OCI-LY7 (cell line): ENCODE measurements around the gene DACT3. TPM values are rescaled to one million over a fixed set of nuclear protein-coding genes. Genes with fewer than 3 reads are reported as not detected.

Experiments
- BruUV-seq: library from RNA; stranded (reverse); fragments of 400-500 nt; replicated peaks from 2 replicates; lab custom pipeline; 2021; lab: Mats Ljungman, UMichigan
- CTCF ChIA-PET: fragments of 300-600 bp; sonication (Branson Sonifier 250); formaldehyde crosslinking; loops from one replicate; lab custom pipeline; 2022; ENCODE audit warnings: antibody characterized with exemption; ENCODE audit not compliant: unreplicated experiment; lab: Charles Lee
- POLR2A ChIA-PET: fragments of 300-600 bp; sonication (Branson Sonifier 250); formaldehyde crosslinking; loops from one replicate; lab custom pipeline; 2022; ENCODE audit warnings: antibody characterized with exemption; lab: Charles Lee
- DNase-seq: peaks from one replicate; pipeline ENCODE4 v3.0.0-alpha.2; 2015; ENCODE audit warnings: low spot score
- H2AFZ ChIP-seq: fragments of 200-600 bp; sonication (generic), shearing (Covaris generic); 2 replicates; pipeline ENCODE4 v1.6.1; 2014; ENCODE audit warnings: mild to moderate bottlenecking, antibody characterized with exemption, low read length, moderate library complexity
- H3K27ac ChIP-seq: fragments of 200-600 bp; sonication (generic); 2 replicates; pipeline ENCODE4 v1.5.1; 2014; ENCODE audit warnings: mixed run types, low read depth, mild to moderate bottlenecking, moderate library complexity, low read length, inconsistent platforms; ENCODE audit not compliant: poor library complexity, severe bottlenecking
- H3K36me3 ChIP-seq: fragments of 200-600 bp; sonication (generic); 2 replicates; pipeline ENCODE4 v1.6.1; 2014; ENCODE audit warnings: mild to moderate bottlenecking, antibody characterized with exemption, low read length, moderate library complexity, mixed read lengths; ENCODE audit not compliant: insufficient read depth
- H3K4me1 ChIP-seq: fragments of 200-600 bp; sonication (generic); 2 replicates; pipeline ENCODE4 v1.5.1; 2014; ENCODE audit warnings: mild to moderate bottlenecking, low read length; ENCODE audit not compliant: insufficient read depth, poor library complexity, severe bottlenecking
- H3K4me2 ChIP-seq: fragments of 200-600 bp; sonication (generic); 2 replicates; pipeline ENCODE4 v1.6.1; 2014; ENCODE audit warnings: mild to moderate bottlenecking, low read length
- H3K4me3 ChIP-seq: fragments of 200-600 bp; sonication (generic); 2 replicates; pipeline ENCODE4 v1.5.1; 2014; ENCODE audit warnings: mild to moderate bottlenecking, low read depth, low read length; ENCODE audit not compliant: poor library complexity, severe bottlenecking
- H3K79me2 ChIP-seq: fragments of 200-600 bp; sonication (generic); 2 replicates; pipeline ENCODE4 v1.6.1; 2016; ENCODE audit warnings: low read depth, mild to moderate bottlenecking, low read length, moderate library complexity, mixed read lengths; ENCODE audit not compliant: insufficient read depth
- H3K9me2 ChIP-seq: fragments of 200-600 bp; sonication (generic); 2 replicates; pipeline ENCODE4 v1.6.1; 2016; ENCODE audit warnings: mild to moderate bottlenecking, low read length, mixed read lengths; ENCODE audit not compliant: insufficient read depth
- H3K9me3 ChIP-seq: fragments of 200-600 bp; sonication (generic); 2 replicates; pipeline ENCODE4 v1.6.1; 2014; ENCODE audit warnings: mild to moderate bottlenecking, mixed run types, low read length, mixed read lengths
- H4K20me1 ChIP-seq: fragments of 200-600 bp; sonication (generic); 2 replicates; pipeline ENCODE4 v1.6.1; 2014; ENCODE audit warnings: mild to moderate bottlenecking, antibody characterized with exemption, low read length, moderate library complexity, mixed read lengths; ENCODE audit not compliant: insufficient read depth
- EZH2phosphoT487 ChIP-seq: fragments of 200-600 bp; sonication (generic); IDR thresholded peaks from 2 replicates; pipeline ENCODE4 v1.6.1; 2018; ENCODE audit warnings: low read depth, borderline replicate concordance, mild to moderate bottlenecking, mixed run types, antibody characterized with exemption, low read length, moderate library complexity, mixed read lengths
- intact Hi-C: fragments of 100-400 bp; cut with micrococcal nuclease; formaldehyde crosslinking; loops from one replicate; pipeline ENCODE4 v1.10.0; 2022; ENCODE audit not compliant: unreplicated experiment
- microRNA-seq: library from miRNA; unstranded; fragments of <30 nt; microRNA quantifications from one replicate; pipeline ENCODE4 v1.2.0, GENCODE V29; 2022; ENCODE audit warnings: borderline replicate concordance
- small RNA-seq: library from RNA; depleted of rRNA; stranded (forward); fragments of <200 nt; gene quantifications from one replicate; pipeline ENCODE3, GENCODE V24; 2014
- total RNA-seq, 2 experiments: library from RNA; depleted of rRNA in 1 of 2; stranded (reverse); fragments of >200 nt in 1 of 2; shearing (Covaris generic) in 1 of 2; gene quantifications; 2 replicates each; pipeline ENCODE4 v1.2.3, GENCODE V29; 2014 to 2022
- TF ChIP-seq, protein P1 (sequence below): fragments of 200-600 bp; sonication (generic); conservative IDR thresholded peaks from 2 replicates; pipeline ENCODE4 v1.5.1; 2014; ENCODE audit warnings: mild to moderate bottlenecking, antibody characterized with exemption, low read length, moderate library complexity, mixed read lengths

The DACT3 gene
- total RNA-seq, 2 experiments from 2014 or later = 0.44 TPM; not detected in 1

DNA sequence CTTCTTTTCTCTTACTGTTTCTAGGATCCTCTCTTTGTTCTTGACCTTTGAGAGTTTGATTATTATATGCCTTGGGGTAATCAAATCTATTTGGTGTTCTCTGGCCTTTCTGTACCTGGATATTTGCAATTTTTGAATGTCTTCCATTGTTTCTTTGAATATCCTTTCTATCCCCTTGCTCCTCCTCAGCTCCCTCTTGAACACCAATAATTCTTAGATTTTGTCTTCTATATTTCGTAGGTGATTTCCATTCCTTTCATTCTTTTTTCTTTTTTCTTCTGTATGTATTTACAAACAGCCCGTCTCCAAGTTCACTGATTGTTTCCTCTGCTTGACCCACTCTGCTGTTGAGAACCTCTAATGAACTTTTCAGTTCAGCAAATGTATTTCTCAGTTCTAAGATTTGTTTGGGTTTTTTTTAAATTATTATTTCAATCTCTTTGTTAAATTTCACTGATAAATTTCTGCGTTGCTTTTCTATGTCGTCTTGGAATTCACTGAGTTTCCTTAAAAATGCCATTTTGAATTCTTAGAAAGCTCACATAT is 62.5 kb downstream of the DACT3 start:
- no peak overlapping the region for H2AFZ ChIP-seq
- H3K4me1 ChIP-seq = peaks cover 18% of the 10 kb centered on the region
- H3K27ac ChIP-seq = no peak overlapping the region
- BruUV-seq = no TSS peak
- no peak for TF ChIP-seq EZH2phosphoT487
- TF ChIP-seq, protein P1, sequence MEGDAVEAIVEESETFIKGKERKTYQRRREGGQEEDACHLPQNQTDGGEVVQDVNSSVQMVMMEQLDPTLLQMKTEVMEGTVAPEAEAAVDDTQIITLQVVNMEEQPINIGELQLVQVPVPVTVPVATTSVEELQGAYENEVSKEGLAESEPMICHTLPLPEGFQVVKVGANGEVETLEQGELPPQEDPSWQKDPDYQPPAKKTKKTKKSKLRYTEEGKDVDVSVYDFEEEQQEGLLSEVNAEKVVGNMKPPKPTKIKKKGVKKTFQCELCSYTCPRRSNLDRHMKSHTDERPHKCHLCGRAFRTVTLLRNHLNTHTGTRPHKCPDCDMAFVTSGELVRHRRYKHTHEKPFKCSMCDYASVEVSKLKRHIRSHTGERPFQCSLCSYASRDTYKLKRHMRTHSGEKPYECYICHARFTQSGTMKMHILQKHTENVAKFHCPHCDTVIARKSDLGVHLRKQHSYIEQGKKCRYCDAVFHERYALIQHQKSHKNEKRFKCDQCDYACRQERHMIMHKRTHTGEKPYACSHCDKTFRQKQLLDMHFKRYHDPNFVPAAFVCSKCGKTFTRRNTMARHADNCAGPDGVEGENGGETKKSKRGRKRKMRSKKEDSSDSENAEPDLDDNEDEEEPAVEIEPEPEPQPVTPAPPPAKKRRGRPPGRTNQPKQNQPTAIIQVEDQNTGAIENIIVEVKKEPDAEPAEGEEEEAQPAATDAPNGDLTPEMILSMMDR = no peak
- ChIA-PET POLR2A (no interaction called here), CTCF (interaction anchor here (1.0 kb wide), 1 partner anchor 14 kb away, joined by 3 read pairs; no protein-coding TSS in a partner anchor)
- no peak overlapping the region for H3K4me2 ChIP-seq
- peaks cover 21% of the 10 kb centered on the region for H3K79me2 ChIP-seq
- H3K9me2 ChIP-seq = no peaks in the 10 kb centered on the region
- H4K20me1 ChIP-seq = peaks cover 5% of the 10 kb centered on the region; the same call in 1 of the 2 replicates
- H3K36me3 ChIP-seq = peaks cover 3% of the 10 kb centered on the region
- no peak for DNase-seq
- intact Hi-C loops = no loop called here
- peaks cover 24% of the 10 kb centered on the region for H3K9me3 ChIP-seq
- no peak overlapping the region for H3K4me3 ChIP-seq

Small RNA genes lying within 50 kb of the gene (microRNA-seq; reads per million reads assigned to microRNA genes)
- gene MIR320E = 4.5 reads per million

Small RNA genes lying within 50 kb of the gene (small RNA-seq; reads per million reads assigned to genes)
- gene MIR320E (not detected), gene RN7SL364P (not detected)

Other genes with a start within 250 kb of the DACT3 start
- gene CCDC8, start 247.6 kb downstream of the DACT3 start, total RNA-seq (2014; rRNA removed; shearing (Covaris generic)) = 0.09 TPM in 1 of 2 replicates, not detected in the other
- 0.10 TPM in 1 of 2 replicates, not detected in the other for gene CCDC8, start 247.6 kb downstream of the DACT3 start, total RNA-seq (2022)
- 1.0 and 1.5 TPM in 2 replicates for gene PNMA8C, start 232.2 kb downstream of the DACT3 start, total RNA-seq (2014; rRNA removed; shearing (Covaris generic))
- 4.3 and 4.9 TPM in 2 replicates for gene PNMA8C, start 232.2 kb downstream of the DACT3 start, total RNA-seq (2022)
- not detected in 2 replicates for gene PNMA8A, start 189.6 kb downstream of the DACT3 start, total RNA-seq (2014; rRNA removed; shearing (Covaris generic))
- not detected in 2 replicates for gene PNMA8A, start 189.6 kb downstream of the DACT3 start, total RNA-seq (2022)
- gene PNMA8B, start 165.3 kb downstream of the DACT3 start, total RNA-seq (2014; rRNA removed; shearing (Covaris generic)) = 1.9 and 2.0 TPM in 2 replicates
- gene PNMA8B, start 165.3 kb downstream of the DACT3 start, total RNA-seq (2022) = 0.33 and 0.40 TPM in 2 replicates
- gene CALM3, start 59.9 kb downstream of the DACT3 start, total RNA-seq (2014; rRNA removed; shearing (Covaris generic)) = 175 and 205 TPM in 2 replicates
- 198 and 246 TPM in 2 replicates for gene CALM3, start 59.9 kb downstream of the DACT3 start, total RNA-seq (2022)
- 0.25 and 0.26 TPM in 2 replicates for gene PTGIR, start 36.1 kb downstream of the DACT3 start, total RNA-seq (2014; rRNA removed; shearing (Covaris generic))
- not detected in 2 replicates for gene PTGIR, start 36.1 kb downstream of the DACT3 start, total RNA-seq (2022)
- not detected in 2 replicates for gene GNG8, start 25.0 kb downstream of the DACT3 start, total RNA-seq (2014; rRNA removed; shearing (Covaris generic))
- gene GNG8, start 25.0 kb downstream of the DACT3 start, total RNA-seq (2022) = not detected in 2 replicates
- gene PRKD2, start 55.9 kb upstream of the DACT3 start, total RNA-seq (2014; rRNA removed; shearing (Covaris generic)) = 30.5 and 34.3 TPM in 2 replicates
- 89.2 and 101 TPM in 2 replicates for gene PRKD2, start 55.9 kb upstream of the DACT3 start, total RNA-seq (2022)
- 15.5 and 24.6 TPM in 2 replicates for gene FKRP, start 84.9 kb upstream of the DACT3 start, total RNA-seq (2014; rRNA removed; shearing (Covaris generic))
- gene FKRP, start 84.9 kb upstream of the DACT3 start, total RNA-seq (2022) = 18.9 and 26.6 TPM in 2 replicates
- 77.8 and 115 TPM in 2 replicates for gene STRN4, start 85.3 kb upstream of the DACT3 start, total RNA-seq (2014; rRNA removed; shearing (Covaris generic))
- 68.0 and 77.3 TPM in 2 replicates for gene STRN4, start 85.3 kb upstream of the DACT3 start, total RNA-seq (2022)
- gene SLC1A5, start 127.4 kb upstream of the DACT3 start, total RNA-seq (2014; rRNA removed; shearing (Covaris generic)) = 111 and 145 TPM in 2 replicates
- 161 and 167 TPM in 2 replicates for gene SLC1A5, start 127.4 kb upstream of the DACT3 start, total RNA-seq (2022)
- gene AP2S1, start 189.7 kb upstream of the DACT3 start, total RNA-seq (2014; rRNA removed; shearing (Covaris generic)) = 105 and 110 TPM in 2 replicates
- 79.3 and 88.2 TPM in 2 replicates for gene AP2S1, start 189.7 kb upstream of the DACT3 start, total RNA-seq (2022)
- 22.5 and 26.5 TPM in 2 replicates for gene ARHGAP35, start 199.8 kb upstream of the DACT3 start, total RNA-seq (2014; rRNA removed; shearing (Covaris generic))
- gene ARHGAP35, start 199.8 kb upstream of the DACT3 start, total RNA-seq (2022) = 42.2 and 44.4 TPM in 2 replicates